Aorta (tissue), 5 donors: ENCODE results near the gene TENM4. TPM values are rescaled to one million over a fixed set of nuclear protein-coding genes. Genes with fewer than 3 reads are reported as not detected.
"Not testable (repeated sequence)": the region's sequence is repeated elsewhere in the genome, so short reads cannot be mapped to it uniquely, and the experiment has no call there.

Experiments used
- ATAC-seq: fragments of 200-7000 bp; cut with Tn5 transposase; one replicate; pipeline ENCODE4 v1.9.1; 2022; ENCODE audit warnings: moderate library complexity; ENCODE audit not compliant: low FRiP score
- DNase-seq, 2 donors: peaks; one replicate each; pipeline ENCODE4 v3.0.0-alpha.2; 2020
- H3K27ac ChIP-seq, 2 donors: one replicate each; pipeline ENCODE4 v1.5.1; 2013; ENCODE audit warnings: low read length in 2 of 2, mild to moderate bottlenecking in 2 of 2, moderate library complexity in 2 of 2, control low read depth in 1 of 2, inconsistent platforms in 1 of 2, low read depth in 1 of 2
- H3K27me3 ChIP-seq, 2 donors: one replicate each; pipeline ENCODE4 v1.6.1; 2013; ENCODE audit warnings: control low read depth in 1 of 2, low read length in 1 of 2, mild to moderate bottlenecking in 1 of 2, moderate library complexity in 1 of 2; ENCODE audit not compliant: insufficient read depth in 2 of 2, control insufficient read depth in 1 of 2
- H3K36me3 ChIP-seq, 2 donors: one replicate each; pipeline ENCODE4 v1.6.1; 2013; ENCODE audit warnings: control low read depth in 1 of 2, low read length in 1 of 2, mild to moderate bottlenecking in 1 of 2; ENCODE audit not compliant: insufficient read depth in 2 of 2, control insufficient read depth in 1 of 2
- H3K4me1 ChIP-seq, 2 donors: one replicate each; pipeline ENCODE4 v1.6.1; 2013; ENCODE audit warnings: low read length in 2 of 2, control low read depth in 1 of 2, mild to moderate bottlenecking in 1 of 2, moderate library complexity in 1 of 2; ENCODE audit not compliant: insufficient read depth in 2 of 2, control insufficient read depth in 1 of 2
- H3K4me3 ChIP-seq, 2 donors: one replicate each; pipeline ENCODE4 v1.5.1; 2013; ENCODE audit warnings: low read length in 2 of 2, control low read depth in 1 of 2, mild to moderate bottlenecking in 1 of 2
- H3K9me3 ChIP-seq: one replicate; pipeline ENCODE4 v1.6.1; 2013; ENCODE audit warnings: mild to moderate bottlenecking, low read length; ENCODE audit not compliant: control insufficient read depth
- WGBS, 2 donors: extraction: QIAGEN DNeasy Blood & Tissue Kit; methylation state at CpG; one replicate each; pipeline ENCODE4 v1.1.7; 2013; 5-methylcytosine and 5-hydroxymethylcytosine counted together
- intact Hi-C, 2 donors: fragments of 100-400 bp; cut with DNase I; formaldehyde crosslinking; loops; one replicate each; pipeline versions ENCODE4 v1.14.2 to v1.15.0; 2022
- polyA plus RNA-seq, 2 donors: library from polyadenylated mRNA; stranded (reverse); fragments of 200-250 nt; gene quantifications; one replicate each; pipeline ENCODE4 v1.2.3, GENCODE V29; 2013
- total RNA-seq, 2 donors: library from RNA; stranded (reverse); fragmentation: NEBNext Ultra II Directional; extraction: Animal tissue kit (Norgen Biotek cat#: 25700); gene quantifications; one replicate each; pipeline ENCODE4 v1.2.1, GENCODE V29; 2021
- donor health status: healthy with polysubstance abuse.
- donor health status: Bipolar disorder and iron deficiency.
- donor health status: DM: no; HTN: no; CAD: no.
- donor health status: DM: no; HTN: no; CAD: no.
- donor health status: DM: yes; HTN: yes; CAD: no.

The TENM4 gene
- total and polyA plus RNA-seq, 4 donors = 0.20 to 9.1 (median 2.5) TPM

GRCh38 chr11:79235696-79236095, 205.1 kb downstream of the TENM4 start:
- 96 to 97% methylated on average over 6 of the region's 6 CpGs for WGBS, 2 donors
- Histone ChIP-seq H3K4me1 (no peaks in the 10 kb centered on the region), H3K27ac (no peak overlapping the region), H3K36me3 (no peaks in the 10 kb centered on the region), H3K9me3 (no peaks in the 10 kb centered on the region), H3K4me3 (no peak overlapping the region), H3K27me3 (no peaks in the 10 kb centered on the region)
- intact Hi-C loops = no loop called here
- no peak for ATAC-seq
- no peak for DNase-seq

GRCh38 chr11:79232346-79232745, 208.5 kb downstream of the TENM4 start:
- Histone ChIP-seq H3K9me3 (no peaks in the 10 kb centered on the region), H3K4me3 (no peak overlapping the region), H3K27me3 (no peaks in the 10 kb centered on the region), H3K27ac (no peak overlapping the region), H3K36me3 (no peaks in the 10 kb centered on the region), H3K4me1 (no peaks in the 10 kb centered on the region)
- no peak for DNase-seq
- 88 to 94% methylated on average over 5 of the region's 5 CpGs for WGBS, 2 donors
- ATAC-seq = no peak
- intact Hi-C loops = no loop called here

GRCh38 chr11:79229047-79229446, 211.8 kb downstream of the TENM4 start:
- no peaks in the 10 kb centered on the region for H3K27me3 ChIP-seq
- no peak for ATAC-seq
- no peak overlapping the region for H3K4me3 ChIP-seq

GRCh38 chr11:79227767-79228755, 212.8 kb downstream of the TENM4 start:
- ATAC-seq (no peak), DNase-seq (no peak)
- Histone ChIP-seq H3K4me3 (no peak overlapping the region), H3K9me3 (no peaks in the 10 kb centered on the region), H3K27ac (no peak overlapping the region), H3K27me3 (no peaks in the 10 kb centered on the region), H3K4me1 (no peaks in the 10 kb centered on the region), H3K36me3 (no peaks in the 10 kb centered on the region)
- WGBS, 2 donors = 86 to 90% methylated on average over 13 of the region's 13 CpGs
- intact Hi-C loops = no loop called here

More at GRCh38 chr11:79229047-79229446, 211.8 kb downstream of the TENM4 start:
- Histone ChIP-seq H3K27ac (no peak overlapping the region), H3K36me3 (no peaks in the 10 kb centered on the region), H3K4me1 (no peaks in the 10 kb centered on the region), H3K9me3 (no peaks in the 10 kb centered on the region)
- no peak for DNase-seq
- 99 to 100% methylated on average over 1 of the region's 1 CpG for WGBS, 2 donors
- intact Hi-C loops = no loop called here

- intact Hi-C loops = no loop called here
- no peak for ATAC-seq
- no peaks in the 10 kb centered on the region for H3K9me3 ChIP-seq
Measured at GRCh38 chr11:79227308-79227707, 213.5 kb downstream of the TENM4 start.

GRCh38 chr11:79226126-79226525, 214.7 kb downstream of the TENM4 start:
- H3K9me3 ChIP-seq = no peaks in the 10 kb centered on the region
- DNase-seq (no peak), ATAC-seq (no peak)
- intact Hi-C loops = no loop called here
- no peaks in the 10 kb centered on the region for H3K27me3 ChIP-seq
- H3K27ac ChIP-seq = no peak overlapping the region
- no peak overlapping the region for H3K4me3 ChIP-seq
- no peaks in the 10 kb centered on the region for H3K36me3 ChIP-seq
- WGBS, 2 donors = 14 to 22% methylated on average over 4 of the region's 4 CpGs
- no peaks in the 10 kb centered on the region for H3K4me1 ChIP-seq

More at GRCh38 chr11:79227308-79227707, 213.5 kb downstream of the TENM4 start:
- H3K4me3 ChIP-seq = no peak overlapping the region
- no peaks in the 10 kb centered on the region for H3K27me3 ChIP-seq
- no peak for DNase-seq
- no peak overlapping the region for H3K27ac ChIP-seq
- no peaks in the 10 kb centered on the region for H3K36me3 ChIP-seq
- whole genome bisulfite sequencing, 2 donors = 88 to 90% methylated on average over 5 of the region's 5 CpGs
- no peaks in the 10 kb centered on the region for H3K4me1 ChIP-seq

GRCh38 chr11:79222163-79222562, 218.7 kb downstream of the TENM4 start:
- WGBS, 2 donors = 94 to 95% methylated on average over 5 of the region's 5 CpGs
- H3K36me3 ChIP-seq, H3K4me3 ChIP-seq, intact Hi-C loops, H3K4me1 ChIP-seq, ATAC-seq, H3K27ac ChIP-seq, H3K9me3 ChIP-seq, DNase-seq, H3K27me3 ChIP-seq: not testable (repeated sequence)

- 73 to 84% methylated on average over 10 of the region's 10 CpGs for WGBS, 2 donors
- DNase-seq (no peak), ATAC-seq (no peak)
- no peaks in the 10 kb centered on the region for H3K4me1 ChIP-seq
- H3K27me3 ChIP-seq = no peaks in the 10 kb centered on the region
- H3K9me3 ChIP-seq = no peaks in the 10 kb centered on the region
- no peak overlapping the region for H3K4me3 ChIP-seq
- no peak overlapping the region for H3K27ac ChIP-seq
- no peaks in the 10 kb centered on the region for H3K36me3 ChIP-seq
- intact Hi-C loops = no loop called here
Measured at GRCh38 chr11:79221444-79222130, 219.2 kb downstream of the TENM4 start.
